ENCODE measurements around the gene LRRC7.

Gene LRRC7

GRCh38 chr1:70079546-70079945, 511.8 kb downstream of the LRRC7 start:
- Mint-ChIP-seq H3K36me3 (ENCODE audit: low read depth) (no peaks in the 10 kb centered on the region), H3K4me1 (no peaks in the 10 kb centered on the region), H3K4me3 (no peak overlapping the region), H3K27me3 (ENCODE audit: low read depth) (peaks cover 4% of the 10 kb centered on the region), H3K9me3 (peaks cover 3% of the 10 kb centered on the region), H3K27ac (no peak overlapping the region)
- no peak for TF ChIP-seq CTCF (IDR thresholded peaks at IDR 0.05; ENCODE audit: unreplicated experiment in 3 of 3)

GRCh38 chr1:70083519-70083918, 515.8 kb downstream of the LRRC7 start:
- H3K9me3 Mint-ChIP-seq: peaks cover 6% of the 10 kb centered on the region
- no peaks in the 10 kb centered on the region for H3K4me1 Mint-ChIP-seq
- TF ChIP-seq CTCF (IDR thresholded peaks at IDR 0.05; ENCODE audit: unreplicated experiment in 3 of 3): no peak
- peaks cover 4% of the 10 kb centered on the region for H3K27me3 Mint-ChIP-seq (ENCODE audit: low read depth)
- H3K4me3 Mint-ChIP-seq: no peak overlapping the region
- no peak overlapping the region for H3K27ac Mint-ChIP-seq
- H3K36me3 Mint-ChIP-seq (ENCODE audit: low read depth): no peaks in the 10 kb centered on the region

- no peak overlapping the region for H3K27ac Mint-ChIP-seq
- H3K4me3 Mint-ChIP-seq: no peak overlapping the region
- peaks cover 6% of the 10 kb centered on the region for H3K9me3 Mint-ChIP-seq
- H3K36me3 Mint-ChIP-seq (ENCODE audit: low read depth): no peaks in the 10 kb centered on the region
- no peaks in the 10 kb centered on the region for H3K4me1 Mint-ChIP-seq
- no peak for TF ChIP-seq CTCF (IDR thresholded peaks at IDR 0.05; ENCODE audit: unreplicated experiment in 3 of 3)
- H3K27me3 Mint-ChIP-seq (ENCODE audit: low read depth): peaks cover 4% of the 10 kb centered on the region
Observed at GRCh38 chr1:70084314-70084915, 516.7 kb downstream of the LRRC7 start.

GRCh38 chr1:70085521-70085920, 517.8 kb downstream of the LRRC7 start:
- H3K36me3 Mint-ChIP-seq (ENCODE audit: low read depth): no peaks in the 10 kb centered on the region
- H3K4me1 Mint-ChIP-seq: no peaks in the 10 kb centered on the region
- H3K4me3 Mint-ChIP-seq: no peak overlapping the region
- peaks cover 4% of the 10 kb centered on the region for H3K27me3 Mint-ChIP-seq (ENCODE audit: low read depth)
- H3K9me3 Mint-ChIP-seq: peaks cover 6% of the 10 kb centered on the region
- TF ChIP-seq CTCF (IDR thresholded peaks at IDR 0.05; ENCODE audit: unreplicated experiment in 3 of 3): no peak
- H3K27ac Mint-ChIP-seq: no peak overlapping the region

- Mint-ChIP-seq H3K9me3 (peaks cover 6% of the 10 kb centered on the region), H3K4me3 (no peak overlapping the region), H3K27me3 (ENCODE audit: low read depth) (peaks cover 4% of the 10 kb centered on the region), H3K36me3 (ENCODE audit: low read depth) (no peaks in the 10 kb centered on the region), H3K4me1 (no peaks in the 10 kb centered on the region), H3K27ac (no peak overlapping the region)
- TF ChIP-seq CTCF (IDR thresholded peaks at IDR 0.05; ENCODE audit: unreplicated experiment in 3 of 3): no peak
Observed at GRCh38 chr1:70086897-70087296, 519.2 kb downstream of the LRRC7 start.

- Mint-ChIP-seq H3K4me1 (peaks cover 7% of the 10 kb centered on the region), H3K27me3 (ENCODE audit: low read depth) (no peaks in the 10 kb centered on the region), H3K27ac (no peak overlapping the region), H3K4me3 (no peak overlapping the region), H3K36me3 (ENCODE audit: low read depth) (no peaks in the 10 kb centered on the region), H3K9me3 (peaks cover 2% of the 10 kb centered on the region)
- TF ChIP-seq CTCF (IDR thresholded peaks at IDR 0.05; ENCODE audit: unreplicated experiment in 3 of 3): no peak
Observed at GRCh38 chr1:70090141-70090540, 522.4 kb downstream of the LRRC7 start.
